GM10248 (cell line): ENCODE measurements around the gene TCEAL1.
"Not testable (repeated sequence)": the region's sequence is repeated elsewhere in the genome, so short reads cannot be mapped to it uniquely, and the experiment has no call there.

Source experiments
- CTCF ChIA-PET: fragments of 300-600 bp; sonication (Branson Sonifier 250); formaldehyde crosslinking; extraction: SDS; loops from one replicate; lab custom pipeline; 2021; ENCODE audit warnings: antibody characterized with exemption; lab: Yijun Ruan, JAX
- POLR2A ChIA-PET: fragments of 350-650 bp; sonication (Branson Sonifier 250); formaldehyde crosslinking; extraction: SDS; loops from one replicate; lab custom pipeline; 2020; ENCODE audit warnings: antibody characterized with exemption; lab: Yijun Ruan, JAX
- DNase-seq: peaks from one replicate; pipeline ENCODE4 v3.0.0; 2012; ENCODE audit errors: extremely low spot score
- TF ChIP-seq, protein P1 (sequence below): IDR thresholded peaks from 2 replicates; pipeline ENCODE4 v1.5.1; 2012; ENCODE audit warnings: mild to moderate bottlenecking, low read depth; ENCODE audit errors: extremely low read depth, missing control alignments, control extremely low read depth

The TCEAL1 gene, protein sequence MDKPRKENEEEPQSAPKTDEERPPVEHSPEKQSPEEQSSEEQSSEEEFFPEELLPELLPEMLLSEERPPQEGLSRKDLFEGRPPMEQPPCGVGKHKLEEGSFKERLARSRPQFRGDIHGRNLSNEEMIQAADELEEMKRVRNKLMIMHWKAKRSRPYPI

GRCh38 chrX:103628386-103629317, at the start of gene TCEAL1:
TSS of gene TCEAL1 (plus strand) at chrX:103628975. CDS start at chrX:103629917, 942 bp downstream.
- TF ChIP-seq, protein P1, sequence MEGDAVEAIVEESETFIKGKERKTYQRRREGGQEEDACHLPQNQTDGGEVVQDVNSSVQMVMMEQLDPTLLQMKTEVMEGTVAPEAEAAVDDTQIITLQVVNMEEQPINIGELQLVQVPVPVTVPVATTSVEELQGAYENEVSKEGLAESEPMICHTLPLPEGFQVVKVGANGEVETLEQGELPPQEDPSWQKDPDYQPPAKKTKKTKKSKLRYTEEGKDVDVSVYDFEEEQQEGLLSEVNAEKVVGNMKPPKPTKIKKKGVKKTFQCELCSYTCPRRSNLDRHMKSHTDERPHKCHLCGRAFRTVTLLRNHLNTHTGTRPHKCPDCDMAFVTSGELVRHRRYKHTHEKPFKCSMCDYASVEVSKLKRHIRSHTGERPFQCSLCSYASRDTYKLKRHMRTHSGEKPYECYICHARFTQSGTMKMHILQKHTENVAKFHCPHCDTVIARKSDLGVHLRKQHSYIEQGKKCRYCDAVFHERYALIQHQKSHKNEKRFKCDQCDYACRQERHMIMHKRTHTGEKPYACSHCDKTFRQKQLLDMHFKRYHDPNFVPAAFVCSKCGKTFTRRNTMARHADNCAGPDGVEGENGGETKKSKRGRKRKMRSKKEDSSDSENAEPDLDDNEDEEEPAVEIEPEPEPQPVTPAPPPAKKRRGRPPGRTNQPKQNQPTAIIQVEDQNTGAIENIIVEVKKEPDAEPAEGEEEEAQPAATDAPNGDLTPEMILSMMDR, result no peak
- ChIA-PET CTCF (no interaction called here), POLR2A (no interaction called here)
- DNase-seq, result peak; percentile 30

DNA sequence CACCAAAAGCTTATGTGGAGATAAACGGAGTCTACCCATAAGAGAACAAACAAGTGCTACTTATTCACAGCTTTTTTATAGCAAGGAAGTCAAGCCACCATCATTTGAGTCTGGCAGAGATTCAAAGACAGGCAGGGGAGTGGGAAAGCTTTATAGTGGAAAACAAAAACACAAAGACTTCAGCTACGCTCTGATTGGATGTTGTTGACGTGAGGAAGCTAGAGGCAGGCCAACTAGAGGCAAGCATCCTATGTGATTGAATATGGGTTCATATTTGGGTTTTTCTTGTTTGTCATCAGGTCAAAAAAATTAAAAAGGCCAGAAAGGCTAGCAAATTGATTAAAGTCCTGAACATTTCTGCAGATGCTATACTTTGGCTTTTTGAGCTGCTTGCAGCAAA, 44.2 kb upstream of the TCEAL1 start:
- POLR2A ChIA-PET, result no interaction called here
- DNase-seq, result no peak
- TF ChIP-seq, protein P1, result no peak
- CTCF ChIA-PET, result no interaction called here

GRCh38 chrX:103585411-103586313, 43.1 kb upstream of the TCEAL1 start, which contains the start of gene TCEAL4:
TSS of gene TCEAL4 (plus strand) at chrX:103585515. CDS start at chrX:103586676, 1,161 bp downstream.
- TF ChIP-seq, protein P1, result no peak
- DNase-seq, result peak; percentile 50
- ChIA-PET POLR2A (interaction anchor here (0.6 kb wide), 1 partner anchor 41 kb away, joined by 4 read pairs; no protein-coding TSS in a partner anchor), CTCF (no interaction called here)

DNA sequence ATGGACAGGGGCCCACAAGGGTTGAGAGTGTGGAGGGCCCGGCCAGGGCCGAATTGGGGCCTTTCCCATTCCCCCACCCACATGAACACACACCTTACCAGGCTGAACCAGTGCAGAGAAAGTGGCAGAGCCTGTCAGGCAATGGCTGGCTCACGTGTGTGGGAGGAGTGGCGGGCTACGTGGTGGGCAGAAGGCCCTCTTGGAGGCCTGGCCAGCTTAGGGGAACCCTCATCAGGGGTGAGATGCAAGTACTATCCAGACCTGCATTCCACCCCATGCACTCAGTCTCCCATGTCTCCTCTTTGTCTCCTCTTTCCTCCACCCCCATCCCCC, 42.5 kb upstream of the TCEAL1 start:
- ChIA-PET CTCF (no interaction called here), POLR2A (no interaction called here)
- TF ChIP-seq, protein P1, result no peak
- DNase-seq, result no peak

- ChIA-PET POLR2A (no interaction called here), CTCF (no interaction called here)
- TF ChIP-seq, protein P1, result no peak
- no peak for DNase-seq
Observed at GRCh38 chrX:103586659-103587058, 42.1 kb upstream of the TCEAL1 start.

- CTCF ChIA-PET, DNase-seq, POLR2A ChIA-PET: not testable (repeated sequence)
Observed at GRCh38 chrX:103592295-103592694, 36.5 kb upstream of the TCEAL1 start.

- POLR2A ChIA-PET, CTCF ChIA-PET, DNase-seq: not testable (repeated sequence)
Observed at GRCh38 chrX:103595202-103595601, 33.6 kb upstream of the TCEAL1 start.
